ENCODE results near the gene RNF186.

Gene RNF186

GRCh38 chr1:19764848-19765247 is 50.2 kb downstream of the RNF186 start:
- Histone ChIP-seq H3K4me3 (no peak overlapping the region), H3K27ac (no peak overlapping the region)
- no peak for DNase-seq (ENCODE audit: low spot score)
- TF ChIP-seq CTCF (IDR thresholded peaks at IDR 0.05), result no peak
